Measurements from ENCODE around the gene MS4A6E.
A peak's percentile ranks its signal among the peaks of the same experiment; 100 is the strongest.
"Not testable (repeated sequence)": the region's sequence is repeated elsewhere in the genome, so short reads cannot be mapped to it uniquely, and the experiment has no call there.

The MS4A6E gene, protein sequence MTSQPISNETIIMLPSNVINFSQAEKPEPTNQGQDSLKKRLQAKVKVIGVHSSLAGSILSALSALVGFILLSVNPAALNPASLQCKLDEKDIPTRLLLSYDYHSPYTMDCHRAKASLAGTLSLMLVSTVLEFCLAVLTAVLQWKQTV

DNA sequence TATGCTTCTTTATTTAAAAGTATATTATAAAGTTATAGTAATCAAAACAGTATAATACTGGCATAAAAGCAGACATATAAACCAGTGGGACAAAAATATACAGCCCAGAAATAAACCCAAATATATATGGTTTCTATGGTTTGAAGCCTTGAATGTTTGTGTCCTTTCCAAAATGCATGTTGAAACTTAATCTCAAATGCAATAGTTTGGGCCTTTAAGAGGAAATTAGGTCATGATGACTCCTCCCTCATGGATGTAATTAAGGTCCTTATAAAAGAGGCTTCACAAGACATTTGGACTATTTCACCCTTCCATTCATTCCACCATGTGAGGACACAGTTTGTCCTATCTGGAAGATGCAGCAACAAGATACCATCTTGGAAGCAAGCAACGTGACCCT, at the start of gene MS4A6E:
Gene MS4A6E (plus strand): TSS at position 301 of the 400 bp plus-strand sequence. CDS start 7,641 bp downstream, outside the sequence.
- DNase-seq: no peak

DNA sequence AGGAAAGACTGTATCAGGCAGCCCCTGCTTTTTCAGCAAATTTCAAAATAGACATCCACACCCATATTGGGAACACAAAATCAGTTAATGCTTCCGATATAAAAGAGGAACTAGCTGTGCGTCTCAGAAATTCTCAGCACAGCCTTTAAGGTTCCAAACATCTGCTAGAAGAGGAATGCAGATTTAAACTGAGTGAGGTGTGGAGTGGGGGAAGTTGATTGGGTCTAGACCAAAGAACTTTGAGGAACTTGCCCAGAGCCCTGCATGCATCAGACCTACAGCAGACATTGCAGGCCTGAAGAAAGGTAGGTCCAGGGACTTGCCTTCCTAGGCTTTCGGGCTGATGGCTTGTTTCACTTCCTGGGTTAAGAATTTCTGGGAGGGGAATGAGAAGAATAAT, 46.6 kb upstream of the MS4A6E start, which contains the start of gene MS4A4A:
Gene MS4A4A (plus strand): TSS at position 255 of the 400 bp plus-strand sequence. CDS start 10 bp downstream, at position 265.
- no peak for DNase-seq

DNA sequence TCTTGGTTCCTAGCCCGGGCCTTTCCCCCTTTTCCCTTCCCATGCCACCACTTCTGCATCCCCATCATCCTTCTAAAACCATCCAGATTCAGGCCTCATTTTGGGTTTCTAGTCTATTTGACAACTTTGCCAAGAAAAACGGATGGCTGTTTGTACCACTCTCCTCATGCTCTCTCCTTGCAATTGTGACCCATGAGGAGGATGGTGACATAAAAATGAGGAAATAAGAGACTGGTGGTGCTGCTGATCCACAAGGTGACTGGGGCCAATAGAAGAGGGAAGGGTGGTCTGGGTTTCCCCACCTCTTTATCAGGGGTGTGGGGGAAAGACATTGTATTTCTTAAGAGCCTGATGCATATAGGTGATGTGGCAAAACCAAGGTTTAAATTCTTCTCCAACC, 45.6 kb upstream of the MS4A6E start:
- DNase-seq: no peak

DNA sequence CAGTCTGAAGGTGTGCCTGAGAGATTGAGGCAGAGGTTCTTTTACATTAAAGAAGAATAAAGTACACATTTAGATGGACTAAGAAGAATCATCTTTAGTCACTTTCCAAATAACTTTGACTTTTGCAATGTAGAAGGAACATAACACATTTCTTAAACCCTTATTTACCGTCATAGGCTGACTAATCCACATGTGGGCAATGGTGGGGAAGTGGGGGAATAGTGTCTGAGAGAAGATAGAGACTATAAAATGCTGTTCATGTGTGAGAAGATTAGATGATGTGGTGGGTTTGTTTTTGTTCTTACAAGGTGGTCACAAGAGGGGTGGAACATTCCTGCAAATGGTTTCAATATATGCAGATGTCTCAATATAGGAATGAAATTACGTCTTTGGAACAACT, 44.8 kb upstream of the MS4A6E start:
- no peak for DNase-seq

DNA sequence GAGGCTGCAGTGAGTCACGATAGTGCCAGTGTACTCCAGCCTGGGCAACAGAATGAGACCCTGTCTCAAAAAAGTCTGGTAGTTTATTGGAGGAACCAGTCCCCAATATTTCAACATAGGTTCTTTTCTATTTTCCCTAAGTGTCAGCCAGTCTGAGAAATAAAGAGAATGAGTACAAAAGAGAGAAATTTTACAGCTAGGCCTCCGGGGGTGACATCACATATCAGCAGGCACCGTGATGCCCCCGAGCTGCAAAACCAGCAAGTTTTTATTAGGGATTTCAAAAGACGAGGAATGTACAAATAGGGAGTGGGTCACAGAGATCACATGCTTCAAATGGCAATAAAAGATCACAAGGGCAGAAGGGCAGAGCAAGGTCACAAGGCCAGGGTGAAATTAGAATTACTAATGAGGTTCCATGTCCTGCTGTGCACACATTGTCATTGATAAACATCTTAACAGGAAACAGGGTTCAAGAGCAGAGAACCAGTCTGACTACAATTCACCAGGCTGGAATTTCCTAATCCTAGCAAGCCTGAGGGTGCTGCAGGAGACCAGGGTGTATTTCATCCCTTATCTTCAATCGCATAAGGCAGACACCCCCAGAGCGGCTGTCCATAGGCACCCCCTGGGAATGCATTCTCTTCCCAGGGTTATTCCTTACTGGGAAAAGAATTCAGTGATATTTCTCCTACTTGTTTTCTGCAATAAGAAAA, 41.5 kb upstream of the MS4A6E start:
- DNase-seq: not testable (repeated sequence)

DNA sequence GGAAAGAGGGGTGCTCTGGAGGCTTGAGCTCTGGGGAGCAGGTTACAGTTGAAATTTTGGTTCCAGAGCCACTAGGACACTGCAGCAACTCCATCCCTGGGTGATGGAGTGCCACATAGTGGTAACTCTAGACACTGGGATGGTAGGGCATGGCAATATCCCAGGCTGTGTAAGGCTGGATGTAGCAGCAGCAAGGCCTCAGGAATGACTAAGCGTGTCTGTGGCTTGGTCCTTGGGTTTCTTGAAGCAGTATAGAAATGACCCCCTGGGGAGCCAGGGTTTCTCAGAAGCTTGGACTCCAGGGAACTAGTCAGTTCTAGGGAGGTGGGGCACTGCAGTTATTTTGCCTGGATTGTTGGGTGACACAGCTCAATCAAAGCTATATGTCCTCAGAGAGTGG, 38.5 kb upstream of the MS4A6E start:
- no peak for DNase-seq

DNA sequence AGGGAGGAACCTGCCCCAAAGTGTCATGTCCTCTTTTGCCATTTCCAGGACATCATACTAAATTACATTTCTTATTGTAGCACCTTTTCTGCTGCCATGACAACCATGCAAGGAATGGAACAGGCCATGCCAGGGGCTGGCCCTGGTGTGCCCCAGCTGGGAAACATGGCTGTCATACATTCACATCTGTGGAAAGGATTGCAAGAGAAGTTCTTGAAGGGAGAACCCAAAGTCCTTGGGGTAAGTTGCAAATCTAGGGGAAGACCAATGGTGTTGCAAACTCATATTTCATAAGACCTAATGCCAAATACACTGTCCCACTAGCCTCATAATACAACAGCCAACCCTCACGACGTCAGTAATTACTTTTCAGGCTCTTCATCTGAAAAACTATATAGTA, 34.9 kb upstream of the MS4A6E start:
- DNase-seq: no peak

DNA sequence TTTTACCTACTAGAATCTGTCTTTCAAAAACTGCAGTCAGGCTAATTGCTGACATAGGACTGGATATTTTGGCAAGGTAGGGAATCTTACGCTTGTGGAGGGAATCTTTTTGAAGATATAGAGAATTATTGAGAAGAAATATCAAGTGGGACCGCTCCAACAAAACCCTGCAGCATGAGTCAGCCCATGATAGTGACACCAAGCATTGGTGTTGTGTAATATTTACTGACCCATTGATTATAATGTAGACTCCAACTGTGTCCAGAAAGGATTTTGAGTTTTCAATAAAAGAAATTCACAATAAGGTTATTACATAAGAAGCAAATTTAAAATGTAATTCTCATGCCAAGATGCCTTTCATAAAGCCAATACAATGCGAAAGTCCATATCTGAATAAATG, 25.9 kb upstream of the MS4A6E start:
- DNase-seq: no peak

DNA sequence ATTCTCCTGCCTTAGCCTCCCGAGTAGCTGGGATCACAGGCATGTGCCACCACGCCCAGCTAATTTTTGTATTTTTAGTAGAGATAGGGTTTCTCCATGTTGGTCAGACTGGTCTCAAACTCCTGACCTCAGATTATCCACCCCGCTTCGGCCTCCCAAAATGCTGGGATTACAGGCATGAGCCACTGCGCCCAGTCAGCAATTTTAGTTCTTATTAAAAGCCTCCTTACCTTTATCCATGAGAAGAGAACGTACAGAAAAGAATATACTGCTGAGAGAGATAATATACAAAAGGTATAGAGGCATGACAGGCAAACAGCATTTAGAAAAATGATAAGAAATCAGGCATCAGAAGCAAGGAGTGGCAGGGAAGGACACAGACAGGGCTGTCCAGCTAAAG, 25.2 kb upstream of the MS4A6E start:
- DNase-seq: not testable (repeated sequence)

DNA sequence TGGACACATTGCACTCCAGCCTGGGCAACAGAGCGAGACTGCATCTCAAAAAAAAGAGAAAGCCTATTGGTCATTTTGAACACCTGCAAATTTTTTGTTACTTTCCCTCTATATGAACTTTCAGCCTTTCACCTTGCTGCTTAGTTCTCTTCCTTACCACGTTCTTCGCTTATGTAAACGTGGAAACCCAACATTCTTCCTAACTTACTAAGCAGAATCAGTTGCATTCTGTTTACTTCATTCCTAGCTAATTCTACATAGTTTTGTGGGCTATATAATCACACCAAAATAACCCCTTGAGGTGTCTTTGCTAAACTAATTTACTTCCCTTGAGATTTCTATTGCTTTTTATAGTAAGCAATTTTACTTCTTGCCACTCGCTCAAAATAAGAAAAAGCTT, 23.4 kb upstream of the MS4A6E start:
- no peak for DNase-seq

DNA sequence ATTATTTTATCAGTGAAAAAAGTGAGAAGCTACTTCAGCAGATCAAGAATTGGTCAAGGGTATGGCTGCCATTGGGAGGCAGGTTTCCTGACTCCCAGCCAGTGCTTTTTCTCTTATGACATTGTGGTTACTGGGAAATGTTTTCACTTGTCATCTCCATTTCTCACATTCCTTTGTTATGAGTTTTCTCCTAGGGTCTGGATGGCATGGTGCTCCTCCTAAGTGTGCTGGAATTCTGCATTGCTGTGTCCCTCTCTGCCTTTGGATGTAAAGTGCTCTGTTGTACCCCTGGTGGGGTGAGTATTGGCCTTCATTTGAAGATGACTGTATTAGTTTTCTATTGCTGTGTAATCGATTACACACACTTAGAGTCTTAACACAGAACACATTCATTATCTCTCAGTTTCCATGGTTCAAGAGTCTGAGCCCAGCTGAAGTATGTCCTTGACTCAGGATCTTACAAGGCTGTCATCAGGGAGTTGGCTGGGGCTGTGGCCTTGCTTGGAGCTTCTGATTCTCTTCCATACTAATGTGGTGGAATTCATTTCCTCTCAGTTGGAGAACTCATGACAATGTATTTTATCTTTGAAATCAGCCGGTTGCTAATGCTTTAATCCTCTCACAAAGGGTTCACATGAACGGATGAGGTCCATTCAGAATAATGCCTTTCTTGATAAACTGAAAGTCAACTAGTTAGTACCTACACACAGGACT, 21.0 kb upstream of the MS4A6E start:
- DNase-seq: no peak

DNA sequence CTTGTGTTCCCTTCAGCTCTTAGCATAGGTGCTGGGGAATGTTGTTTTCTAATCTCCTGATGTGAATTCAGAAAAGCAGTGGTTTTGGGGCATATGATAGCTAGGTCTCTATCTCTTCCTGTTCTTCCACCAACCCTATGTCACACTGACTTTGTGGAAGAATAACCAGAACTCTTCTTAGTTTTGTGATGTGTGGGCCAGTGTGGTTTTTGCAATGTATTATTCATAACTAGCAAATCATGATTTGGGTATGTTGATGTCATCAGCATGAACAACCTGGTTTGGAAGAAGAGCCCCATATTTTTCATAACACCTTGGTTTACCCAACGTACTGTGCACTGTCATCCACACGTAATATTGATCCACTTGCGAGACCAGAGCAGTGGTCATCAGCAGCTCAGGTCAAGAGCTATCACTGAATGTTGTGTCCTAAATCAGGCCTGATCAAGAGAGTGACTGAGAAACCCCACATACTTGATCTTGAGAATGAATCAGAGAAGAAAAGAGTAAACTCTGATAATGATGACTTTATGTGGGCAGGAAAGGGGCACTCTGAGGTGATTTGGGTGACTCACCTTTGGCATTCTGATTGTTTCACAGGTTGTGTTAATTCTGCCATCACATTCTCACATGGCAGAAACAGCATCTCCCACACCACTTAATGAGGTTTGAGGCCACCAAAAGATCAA, 19.4 kb upstream of the MS4A6E start:
- no peak for DNase-seq

DNA sequence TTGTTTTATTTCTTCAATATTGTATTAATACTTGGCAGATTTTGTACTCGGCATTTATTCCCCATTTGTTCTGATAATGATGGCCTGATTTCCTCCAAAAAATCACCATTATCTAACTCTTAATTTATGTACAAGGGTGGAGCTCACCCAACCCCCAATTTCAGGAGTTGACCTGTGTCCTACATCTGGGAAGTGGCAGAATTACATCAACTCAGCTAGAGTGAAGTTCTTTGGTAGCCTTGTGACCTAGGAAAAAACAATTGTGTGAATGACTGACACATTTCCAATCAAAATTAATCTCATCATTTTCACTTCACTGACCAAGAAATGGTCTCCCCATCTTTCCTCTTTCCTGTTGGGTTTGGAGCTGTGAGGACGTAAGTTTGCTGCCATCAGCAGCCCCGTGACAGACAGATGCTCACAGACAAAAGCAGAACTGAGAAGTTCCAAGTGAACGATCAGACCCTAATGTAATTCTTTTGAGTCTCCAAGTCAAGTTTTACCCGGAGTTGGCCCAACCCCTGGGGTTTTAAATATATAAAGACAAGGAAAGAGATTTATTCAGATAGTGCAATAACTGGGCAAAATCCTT, 16.6 kb upstream of the MS4A6E start:
- DNase-seq: no peak

DNA sequence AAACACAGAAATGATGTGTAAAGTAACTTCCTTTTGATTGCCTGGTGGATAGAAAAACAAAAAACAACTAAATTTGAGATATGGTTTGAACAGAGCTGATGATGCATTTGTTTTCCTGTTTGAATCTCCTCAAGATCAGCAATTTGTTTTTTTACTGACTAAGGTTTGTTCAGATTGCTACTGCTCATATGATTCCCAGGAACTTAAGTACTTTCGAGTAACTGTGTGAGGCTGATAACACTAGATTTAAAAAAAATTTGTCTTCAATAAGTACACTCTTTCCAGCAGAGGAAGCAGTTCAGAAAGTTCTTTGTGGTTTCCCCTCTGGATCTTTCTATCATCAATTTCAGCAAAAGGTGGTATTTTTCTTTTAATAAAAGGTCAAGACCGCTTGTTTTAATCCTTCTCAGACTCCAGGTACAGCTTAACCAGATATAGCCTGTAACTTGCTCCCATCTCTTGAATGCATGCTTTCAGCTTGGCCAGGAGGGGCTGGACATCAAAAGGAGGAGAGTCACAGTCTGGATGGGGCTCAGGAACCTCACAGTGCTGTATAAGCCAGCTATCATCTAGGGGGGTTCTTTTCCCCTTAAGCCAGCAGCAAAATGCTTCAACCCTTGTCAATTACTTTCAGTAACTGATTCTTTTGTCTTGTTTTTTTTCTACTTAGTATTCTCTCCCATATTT, 12.3 kb upstream of the MS4A6E start:
- DNase-seq: no peak

DNA sequence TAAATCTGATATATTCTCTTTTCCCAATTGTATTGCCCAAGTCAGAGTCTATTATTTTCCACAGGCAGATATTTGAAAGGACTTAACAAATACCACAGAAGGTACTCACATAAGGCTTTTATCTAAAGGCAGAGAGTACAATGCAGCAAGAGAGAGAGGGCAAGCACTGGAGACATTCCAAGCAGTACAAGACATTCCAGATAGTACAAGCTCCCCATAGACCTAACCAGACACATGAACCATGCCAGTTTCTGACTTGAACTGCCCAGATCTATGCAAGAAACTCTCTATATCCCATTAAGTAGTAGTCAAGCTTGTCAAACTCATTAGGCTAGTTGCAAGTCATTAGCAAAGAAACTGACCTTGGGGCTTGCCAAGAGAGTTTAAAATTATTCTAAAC, 11.2 kb upstream of the MS4A6E start:
- DNase-seq: no peak

DNA sequence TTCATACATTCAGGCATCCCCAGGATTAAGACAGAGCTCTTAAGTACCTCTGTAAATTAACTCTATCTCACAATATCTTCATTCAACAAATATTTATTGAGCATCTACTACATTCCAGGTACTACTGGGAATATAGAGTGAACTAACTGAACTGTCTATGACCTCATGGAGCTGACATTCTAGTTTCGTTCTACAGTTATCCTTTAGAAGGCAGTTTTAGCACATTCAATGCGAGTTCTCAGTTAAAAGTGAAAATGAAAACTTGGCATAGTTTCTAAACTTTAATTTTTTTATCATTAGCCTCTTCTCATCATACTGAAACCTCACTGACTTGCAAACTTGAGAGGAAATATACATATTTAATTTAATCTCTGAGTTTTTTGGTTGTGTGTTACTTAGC, 10.7 kb upstream of the MS4A6E start:
- DNase-seq: no peak

DNA sequence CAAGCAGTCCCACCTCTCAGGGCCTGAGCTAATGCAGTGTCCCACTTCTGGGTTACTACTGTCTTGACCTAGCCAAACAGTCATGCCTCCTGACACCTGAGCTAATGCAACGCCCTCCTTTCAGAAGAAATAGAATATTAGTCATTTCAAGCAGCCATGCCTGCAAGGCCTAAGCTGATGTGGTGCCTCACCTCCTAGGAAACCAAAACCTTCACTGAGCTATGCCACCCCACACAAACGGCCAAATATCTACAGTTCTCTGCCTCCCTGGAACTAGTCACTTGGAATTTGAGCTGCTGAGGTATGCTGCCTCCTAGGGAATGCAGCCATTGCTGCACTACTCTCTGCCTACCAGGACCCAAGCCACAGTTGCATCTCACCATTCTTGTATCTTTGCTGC, 8.3 kb upstream of the MS4A6E start:
- DNase-seq: no peak

DNA sequence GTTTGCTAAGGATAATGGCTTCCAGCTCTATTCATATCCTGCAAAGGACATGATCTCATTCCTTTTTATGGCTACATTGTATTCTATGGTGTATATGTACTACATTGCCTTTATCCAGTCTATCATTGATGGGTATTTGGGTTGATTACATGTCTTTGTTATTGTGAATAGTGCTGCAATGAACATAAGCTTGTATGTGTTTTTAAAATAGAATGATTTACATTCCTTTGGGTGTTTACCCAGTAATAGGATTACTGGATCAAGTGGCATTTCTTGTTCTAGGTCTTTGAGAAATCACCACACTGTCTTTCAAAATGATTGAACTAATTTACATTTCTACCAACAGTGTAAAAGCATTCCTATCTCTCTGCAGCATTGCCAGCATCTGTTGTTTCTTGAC, 6.0 kb upstream of the MS4A6E start:
- DNase-seq: no peak

DNA sequence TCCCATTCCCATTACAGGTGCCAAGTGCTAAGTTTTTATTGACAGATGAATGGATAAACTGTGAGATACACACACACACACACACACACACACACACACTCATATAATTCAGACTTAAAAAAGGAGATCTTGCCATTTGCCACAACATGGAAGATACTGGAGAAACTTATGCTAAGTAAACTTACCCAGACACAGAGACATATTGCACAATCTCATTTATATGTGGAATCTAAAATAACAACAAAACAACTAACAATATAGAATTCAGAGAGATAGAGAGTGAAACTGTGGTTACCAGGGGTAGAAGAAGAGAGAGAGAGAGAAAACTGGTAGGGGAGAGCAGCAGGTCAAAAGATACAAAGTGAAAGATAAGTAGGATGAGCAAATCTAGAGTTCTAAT, 1.4 kb downstream of the MS4A6E start:
- no peak for DNase-seq

DNA sequence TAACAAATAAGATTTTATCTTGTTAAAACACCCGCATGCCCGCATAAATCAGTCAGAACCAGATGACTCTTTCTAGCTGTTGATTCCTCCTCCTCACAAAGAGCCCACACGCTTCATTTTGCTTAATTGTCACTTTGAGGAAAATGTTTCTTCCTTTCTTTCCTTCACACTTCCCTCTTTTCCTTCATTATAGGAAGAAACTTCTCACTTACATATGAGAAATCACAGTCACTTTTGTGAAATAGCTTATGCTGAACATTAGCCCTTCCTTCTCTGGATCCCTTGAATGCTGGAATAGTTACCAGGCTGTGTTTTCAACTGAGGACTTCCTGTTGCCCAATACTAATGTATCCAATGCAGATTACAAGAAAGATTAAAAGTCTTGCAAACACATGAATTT, 5.8 kb downstream of the MS4A6E start:
- no peak for DNase-seq

DNA sequence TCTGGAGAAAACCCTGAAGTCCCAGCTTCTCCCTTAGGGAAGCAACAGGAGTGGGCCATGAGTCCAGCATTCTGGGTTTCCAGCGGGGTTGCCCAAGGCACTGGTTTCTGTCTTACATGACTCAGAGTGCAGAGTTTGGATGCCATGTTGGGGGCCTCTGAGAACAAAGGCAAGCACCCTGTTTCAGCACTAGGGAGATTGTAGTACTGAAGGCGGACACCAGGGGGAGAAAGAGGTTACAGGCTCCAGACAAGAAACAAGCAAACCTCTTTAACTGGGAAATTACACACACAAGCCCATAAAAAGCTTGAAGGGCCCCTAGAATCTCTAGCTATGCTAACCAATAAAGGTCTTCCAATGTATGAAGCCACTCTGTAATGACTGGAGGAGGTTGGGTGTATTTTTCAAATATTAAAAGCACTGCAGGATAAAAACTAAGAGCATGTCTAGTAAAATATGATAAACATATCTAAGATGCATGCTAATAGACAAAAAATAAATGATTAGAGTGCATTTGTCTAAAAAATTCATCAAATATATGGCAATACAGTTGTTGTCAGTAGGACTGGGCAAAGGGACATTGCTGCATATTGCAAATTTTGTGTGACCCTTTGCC, 7.1 kb downstream of the MS4A6E start:
- peak; percentile 13 for DNase-seq

DNA sequence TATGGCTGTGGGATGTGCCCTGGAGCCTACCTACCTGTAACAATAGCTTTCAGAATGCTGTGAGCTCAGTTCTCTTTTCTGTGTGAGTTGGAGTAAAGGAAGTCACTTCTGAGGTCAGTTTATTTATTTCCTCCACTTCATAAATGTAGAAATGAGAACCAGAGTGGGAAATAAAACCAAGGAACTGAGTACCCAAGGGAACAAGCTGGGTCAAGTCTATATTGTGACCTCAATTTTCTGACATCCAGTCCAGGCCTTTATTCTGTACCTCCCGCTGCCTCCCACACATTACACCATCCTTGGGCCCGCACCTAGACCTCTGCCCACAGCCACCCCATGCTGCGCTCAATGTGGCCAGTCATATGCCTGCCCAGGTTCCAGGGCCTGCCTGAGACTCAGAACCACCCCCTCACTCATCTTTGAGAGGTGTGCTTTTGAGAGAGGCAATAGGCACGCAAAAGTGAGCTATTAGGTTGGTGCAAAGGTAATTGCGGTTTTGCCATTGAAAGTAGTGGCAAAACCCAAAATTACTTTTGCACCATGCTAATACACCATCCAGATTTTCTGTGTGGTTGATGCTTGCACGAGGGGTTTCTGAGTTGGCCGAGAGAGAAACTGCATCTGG, 9.8 kb downstream of the MS4A6E start:
- no peak for DNase-seq
